Heart left ventricle (tissue), 13 donors: ENCODE data around the gene PBLD.

Source experiments
- POLR2A ChIP-seq, 2 donors: fragments of 450-650 bp; IDR thresholded peaks; one replicate each; pipeline ENCODE4 v1.6.1; 2017; ENCODE audit warnings: antibody characterized with exemption in 2 of 2, mild to moderate bottlenecking in 2 of 2, moderate library complexity in 2 of 2
- TF ChIP-seq, protein P1 (sequence below), 12 donors: fragments of 200-600 bp; sonication (generic) in 4 of 12; IDR thresholded peaks; one replicate each; pipeline versions ENCODE4 v1.5.0 to v1.8.0; 2018 to 2022; ENCODE audit warnings: antibody characterized with exemption in 12 of 12, mild to moderate bottlenecking in 5 of 12
- donor health status: ischemic (EF 13 %, LVEDD 7.1; RV severe dilation, severe dysfunction).
- donor health status: DM: no; HTN: yes; CAD: no.
- donor health status: DM: no; HTN: no; CAD: no.
- donor health status: ischemic (EF 25% LVEDD 6.9; RV normal size, moderate dysfunction).
- donor health status: ischemic (EF 25% LVEDD 5.7; RV mildly dilated, moderate dysfunction).
- donor health status: ischemic (EF 35%, LVEDD 5.7; RV mildly dilated, moderate dysfunction).
- donor health status: nonischemic (EF 11% LVEDD 7.7; RV severe dilation, severe dysfunction).
- donor health status: DM: yes; HTN: yes; CAD: no.
- donor health status: PGD.
- donor health status: ischemic (EF 29% LVEDD 5.4; RV normal size, mild dysfunction).
- donor health status: nonischemic (EF 23%, LVEDD 6.1; RV moderate dilation, normal function).

DNA sequence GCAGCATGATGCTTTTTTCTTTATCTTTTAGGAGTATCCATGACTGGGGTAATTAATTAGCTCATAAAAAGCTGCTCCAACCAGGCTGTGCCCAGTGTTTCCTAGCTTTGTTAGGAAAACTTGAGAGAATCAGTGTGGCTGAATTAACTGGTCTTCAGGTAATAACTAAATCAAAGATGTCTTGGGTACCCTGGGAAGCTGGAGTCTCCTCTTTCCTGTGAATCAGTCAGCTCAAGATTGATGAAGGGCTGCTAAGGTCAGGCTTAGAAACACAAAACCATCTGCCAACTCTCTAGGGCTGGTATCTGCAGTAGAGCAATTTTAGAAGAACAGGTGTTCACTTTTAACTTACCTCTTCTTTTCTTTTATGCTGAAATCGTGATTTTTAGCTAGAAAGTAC is 79.4 kb downstream of the PBLD start:
- TF ChIP-seq, protein P1, sequence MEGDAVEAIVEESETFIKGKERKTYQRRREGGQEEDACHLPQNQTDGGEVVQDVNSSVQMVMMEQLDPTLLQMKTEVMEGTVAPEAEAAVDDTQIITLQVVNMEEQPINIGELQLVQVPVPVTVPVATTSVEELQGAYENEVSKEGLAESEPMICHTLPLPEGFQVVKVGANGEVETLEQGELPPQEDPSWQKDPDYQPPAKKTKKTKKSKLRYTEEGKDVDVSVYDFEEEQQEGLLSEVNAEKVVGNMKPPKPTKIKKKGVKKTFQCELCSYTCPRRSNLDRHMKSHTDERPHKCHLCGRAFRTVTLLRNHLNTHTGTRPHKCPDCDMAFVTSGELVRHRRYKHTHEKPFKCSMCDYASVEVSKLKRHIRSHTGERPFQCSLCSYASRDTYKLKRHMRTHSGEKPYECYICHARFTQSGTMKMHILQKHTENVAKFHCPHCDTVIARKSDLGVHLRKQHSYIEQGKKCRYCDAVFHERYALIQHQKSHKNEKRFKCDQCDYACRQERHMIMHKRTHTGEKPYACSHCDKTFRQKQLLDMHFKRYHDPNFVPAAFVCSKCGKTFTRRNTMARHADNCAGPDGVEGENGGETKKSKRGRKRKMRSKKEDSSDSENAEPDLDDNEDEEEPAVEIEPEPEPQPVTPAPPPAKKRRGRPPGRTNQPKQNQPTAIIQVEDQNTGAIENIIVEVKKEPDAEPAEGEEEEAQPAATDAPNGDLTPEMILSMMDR (IDR thresholded peaks at IDR 0.05), result no peak
- TF ChIP-seq POLR2A (IDR thresholded peaks at IDR 0.05), result no peak
